H1 (cell line): ENCODE data around the gene CRX. TPM values are rescaled to one million over a fixed set of nuclear protein-coding genes. Genes with fewer than 3 reads are reported as not detected.

Source experiments
- CTCF ChIA-PET: fragments of 300-600 bp; sonication (Branson Sonifier 250); formaldehyde crosslinking; loops from one replicate; lab custom pipeline; 2021; ENCODE audit not compliant: partially characterized antibody; lab: Charles Lee
- POLR2A ChIA-PET: fragments of 300-600 bp; sonication (Branson Sonifier 250); formaldehyde crosslinking; loops from one replicate; lab custom pipeline; 2021; ENCODE audit warnings: inconsistent platforms; ENCODE audit not compliant: partially characterized antibody; lab: Charles Lee
- DNase-seq, 2 experiments: peaks; one replicate each; pipeline versions ENCODE4 v3.0.0 to v3.0.0-alpha.2; 2010 to 2022; ENCODE audit warnings: low spot score in 2 of 2, low read depth in 1 of 2, mixed read lengths in 1 of 2
- FAIRE-seq: peaks from 2 replicates; lab custom pipeline; 2011; peaks lifted over from hg19 to GRCh38; lab: Jason Lieb, UNC
- H2AFZ ChIP-seq: 2 replicates; pipeline ENCODE4 v1.8.1; 2012; ENCODE audit warnings: low read length, inconsistent platforms
- H2AK5ac ChIP-seq: 2 replicates; pipeline ENCODE4 v1.6.1; 2013; ENCODE audit warnings: low read depth, low read length
- H2BK120ac ChIP-seq: replicated peaks from 2 replicates; pipeline ENCODE3; 2013; ENCODE audit warnings: low read depth, low read length, inconsistent platforms
- H2BK12ac ChIP-seq: 2 replicates; pipeline ENCODE4 v1.6.1; 2013; ENCODE audit warnings: low read depth, low read length
- H2BK15ac ChIP-seq: 2 replicates; pipeline ENCODE4 v1.6.1; 2013; ENCODE audit warnings: low read length
- H2BK20ac ChIP-seq: 2 replicates; pipeline ENCODE4 v1.6.1; 2013; ENCODE audit warnings: low read length
- H2BK5ac ChIP-seq: 2 replicates; pipeline ENCODE4 v1.6.1; 2013; ENCODE audit warnings: low read depth, low read length
- H3K14ac ChIP-seq: 2 replicates; pipeline ENCODE4 v1.6.1; 2013; ENCODE audit warnings: inconsistent platforms; ENCODE audit not compliant: insufficient read length
- H3K18ac ChIP-seq: 2 replicates; pipeline ENCODE4 v1.6.1; 2013; ENCODE audit warnings: low read length; ENCODE audit errors: extremely low read depth
- H3K23ac ChIP-seq: 2 replicates; pipeline ENCODE4 v1.6.1; 2013; ENCODE audit warnings: inconsistent platforms; ENCODE audit not compliant: insufficient read length
- H3K23me2 ChIP-seq: 2 replicates; pipeline ENCODE4 v1.6.1; 2013; ENCODE audit warnings: low read depth, low read length
- H3K27ac ChIP-seq: 2 replicates; pipeline ENCODE4 v1.6.1; 2011; ENCODE audit warnings: low read depth, low read length, inconsistent platforms
- H3K27me3 ChIP-seq, 4 experiments: replicated peaks in 1 of 4; 1 replicate in 1 of 4; 2 replicates in 3 of 4; pipeline versions ENCODE4 v1.6.1 to v1.8.1; 2011 to 2013; ENCODE audit warnings: low read length in 3 of 4, mild to moderate bottlenecking in 3 of 4, inconsistent platforms in 2 of 4, mixed read lengths in 2 of 4, moderate library complexity in 1 of 4; ENCODE audit not compliant: control insufficient read depth in 3 of 4, insufficient read depth in 3 of 4; ENCODE audit errors: extremely low read depth in 1 of 4
- H3K36me3 ChIP-seq, 4 experiments: 2 replicates each; pipeline versions ENCODE4 v1.6.1 to v1.8.1; 2011 to 2013; ENCODE audit warnings: mild to moderate bottlenecking in 4 of 4, low read length in 3 of 4, moderate library complexity in 2 of 4, control low read depth in 1 of 4, inconsistent platforms in 1 of 4; ENCODE audit not compliant: insufficient read depth in 4 of 4, control insufficient read depth in 2 of 4
- H3K4ac ChIP-seq: replicated peaks from 2 replicates; pipeline ENCODE3; 2013; ENCODE audit warnings: low read length, low read depth, mixed read lengths, inconsistent platforms; ENCODE audit not compliant: insufficient read length
- H3K4me1 ChIP-seq, 4 experiments: replicated peaks in 1 of 4; 1 replicate in 1 of 4; 2 replicates in 3 of 4; pipeline versions ENCODE4 v1.6.1 to v1.8.1; 2011 to 2013; ENCODE audit warnings: low read length in 3 of 4, inconsistent platforms in 2 of 4, mixed read lengths in 1 of 4; ENCODE audit not compliant: insufficient read depth in 4 of 4, control insufficient read depth in 3 of 4
- H3K4me2 ChIP-seq, 2 experiments: 2 replicates each; pipeline versions ENCODE4 v1.6.1 to v1.8.1; 2011 to 2013; ENCODE audit warnings: low read depth in 2 of 2, low read length in 2 of 2, control low read depth in 1 of 2, inconsistent platforms in 1 of 2, mild to moderate bottlenecking in 1 of 2; ENCODE audit not compliant: insufficient read depth in 1 of 2
- H3K4me3 ChIP-seq, 4 experiments: fragments of 200-600, 300-600 bp in 1 of 4; sonication (generic), shearing (Covaris generic), sonication (Bioruptor Twin) in 1 of 4; 2 replicates each; pipeline versions ENCODE4 v1.5.1 to v1.8.1; 2011 to 2016; ENCODE audit warnings: low read length in 4 of 4, low read depth in 3 of 4, control low read depth in 2 of 4, inconsistent platforms in 2 of 4, mild to moderate bottlenecking in 2 of 4, mixed read lengths in 1 of 4, moderate library complexity in 1 of 4; ENCODE audit not compliant: insufficient read depth in 2 of 4; ENCODE audit errors: extremely low read depth in 1 of 4
- H3K56ac ChIP-seq: replicated peaks from 2 replicates; pipeline ENCODE3; 2013; ENCODE audit warnings: low read depth, mild to moderate bottlenecking, mixed read lengths, low read length, inconsistent platforms; ENCODE audit not compliant: insufficient read length
- H3K79me1 ChIP-seq: 2 replicates; pipeline ENCODE4 v1.6.1; 2013; ENCODE audit warnings: low read depth, low read length, control low read depth
- H3K79me2 ChIP-seq, 2 experiments: 2 replicates each; pipeline versions ENCODE4 v1.6.1 to v1.8.1; 2012 to 2013; ENCODE audit warnings: low read length in 2 of 2, mild to moderate bottlenecking in 2 of 2, inconsistent platforms in 1 of 2; ENCODE audit not compliant: insufficient read depth in 2 of 2, control insufficient read depth in 1 of 2
- H3K9ac ChIP-seq, 4 experiments: replicated peaks in 1 of 4; 1 replicate in 1 of 4; 2 replicates in 3 of 4; pipeline versions ENCODE4 v1.6.1 to v1.8.1; 2011 to 2013; ENCODE audit warnings: low read depth in 3 of 4, low read length in 3 of 4, control low read depth in 2 of 4, mild to moderate bottlenecking in 2 of 4, moderate library complexity in 2 of 4, inconsistent platforms in 1 of 4; ENCODE audit errors: extremely low read depth in 1 of 4
- H3K9me3 ChIP-seq, 2 experiments: 2 replicates each; pipeline versions ENCODE4 v1.6.1 to v1.8.1; 2012 to 2013; ENCODE audit warnings: mild to moderate bottlenecking in 2 of 2, moderate library complexity in 2 of 2, control low read depth in 1 of 2, inconsistent platforms in 1 of 2, low read depth in 1 of 2, low read length in 1 of 2, mixed read lengths in 1 of 2; ENCODE audit not compliant: insufficient read depth in 2 of 2
- H4K20me1 ChIP-seq, 2 experiments: replicated peaks in 1 of 2; 2 replicates each; pipeline versions ENCODE3 to v1.8.1; 2011 to 2013; ENCODE audit warnings: inconsistent platforms in 2 of 2, low read length in 2 of 2, mild to moderate bottlenecking in 1 of 2; ENCODE audit not compliant: insufficient read depth in 2 of 2, control insufficient read depth in 1 of 2
- H4K5ac ChIP-seq: 2 replicates; pipeline ENCODE4 v1.6.1; 2013; ENCODE audit warnings: low read length, low read depth, mixed read lengths, inconsistent platforms; ENCODE audit not compliant: insufficient read length
- H4K8ac ChIP-seq: 2 replicates; pipeline ENCODE4 v1.8.0; 2013; ENCODE audit warnings: mild to moderate bottlenecking, moderate library complexity, low read length, inconsistent platforms; ENCODE audit not compliant: insufficient read depth; ENCODE audit errors: extremely low read depth
- H4K91ac ChIP-seq: replicated peaks from 2 replicates; pipeline ENCODE3; 2013; ENCODE audit warnings: low read length, mixed read lengths, inconsistent platforms; ENCODE audit not compliant: insufficient read length
- KDM1A ChIP-seq: fragments of 200-600, 300-600 bp; sonication (generic); IDR thresholded peaks from 2 replicates; pipeline ENCODE4 v1.7.1; 2016; ENCODE audit warnings: mild to moderate bottlenecking, low read length, borderline replicate concordance
- POLR2A ChIP-seq, 2 experiments: IDR thresholded peaks; 1 replicate in 1 of 2; 2 replicates in 1 of 2; pipeline ENCODE4 v1.6.1; 2011; ENCODE audit warnings: low read depth in 2 of 2, low read length in 2 of 2, mild to moderate bottlenecking in 2 of 2; ENCODE audit errors: control extremely low read depth in 1 of 2
- WGBS, 2 experiments: shearing (Covaris generic) in 1 of 2; methylation state at CpG; one replicate each; pipeline versions ENCODE4 v1.1.6 to v1.1.7; 2013 to 2015; ENCODE audit warnings: low lambda C conversion rate in 2 of 2, mixed read lengths in 2 of 2, inconsistent platforms in 1 of 2, low coverage in 1 of 2, missing lambda C conversion rate in 1 of 2; ENCODE audit not compliant: insufficient replicate concordance in 2 of 2, insufficient coverage in 1 of 2, insufficient read length in 1 of 2; ENCODE audit errors: extremely low coverage in 1 of 2, missing lambda C conversion rate in 1 of 2; 5-methylcytosine and 5-hydroxymethylcytosine counted together
- polyA plus RNA-seq, 7 experiments: library from polyadenylated mRNA; depleted of rRNA in 3 of 7; stranded (reverse) in 5 of 7; unstranded in 2 of 7; fragments of >200 nt in 5 of 7; fragments of 200-250 nt in 2 of 7; gene quantifications; 1 replicate in 5 of 7; 2 replicates in 1 of 7; 4 replicates in 1 of 7; pipeline versions ENCODE4 v1.2.1 to v1.2.3, GENCODE V29; 2011 to 2013; ENCODE audit warnings: missing spikeins in 2 of 7, mixed read lengths in 2 of 7
- total RNA-seq: library from RNA; stranded (reverse); fragmentation: NEBNext Ultra II Directional; extraction: Animal tissue kit (Norgen Biotek cat#: 25700); gene quantifications from 2 replicates; pipeline ENCODE4 v1.2.1, GENCODE V29; 2021

The CRX gene
- total and polyA plus RNA-seq, 2 of the 8 experiments (the other 6 are each of a cell fraction or from before 2014, with no cell fraction given) = 0.08 TPM; not detected in 1

GRCh38 chr19:47779524-47780214 is 42.1 kb upstream of the CRX start:
- H3K4ac ChIP-seq = peak overlapping the region; percentile 69
- H3K56ac ChIP-seq = no peak overlapping the region
- peak overlapping the region; percentile 59 to 92 for H3K4me2 ChIP-seq
- no peak overlapping the region for H4K8ac ChIP-seq
- no peak for DNase-seq
- peak overlapping the region; percentile 57 to 97 (median 75) for H3K4me3 ChIP-seq
- H3K23ac ChIP-seq = no peak overlapping the region
- no peak overlapping the region for H2BK120ac ChIP-seq
- ChIA-PET POLR2A (interaction anchor here (0.6 to 3.9 kb wide), 8 partner anchors 9 to 91 kb away, joined by 3 to 27 read pairs (median 4); partner anchors contain the start of gene NOP53), CTCF (interaction anchor here (0.7 to 3.4 kb wide), 5 partner anchors 9 to 323 kb away, joined by 3 to 32 read pairs (median 5); partner anchors contain the start of gene EHD2)
- no peak for FAIRE-seq
- H2AK5ac ChIP-seq = no peak overlapping the region
- peaks cover 8 to 24% of the 10 kb centered on the region in 2 experiments for H4K20me1 ChIP-seq
- H3K79me1 ChIP-seq = peaks cover 7% of the 10 kb centered on the region
- no peak overlapping the region for H2BK15ac ChIP-seq
- H3K27me3 ChIP-seq = no peaks in the 10 kb centered on the region
- H3K27ac ChIP-seq = no peak overlapping the region
- H3K9me3 ChIP-seq = no peaks in the 10 kb centered on the region
- TF ChIP-seq KDM1A = no peak
- TF ChIP-seq POLR2A (IDR thresholded peaks at IDR 0.05; ENCODE audit: control extremely low read depth in 1 of 2, low read depth in 2 of 2, low read length in 2 of 2) = peak in 1 of 2 experiments; percentile 17; a peak in 1 of 3 replicates
- peaks cover 13 to 25% of the 10 kb centered on the region in 2 experiments for H3K79me2 ChIP-seq
- no peak overlapping the region for H2BK12ac ChIP-seq
- no peak overlapping the region for H4K5ac ChIP-seq
- peak overlapping the region in 2 of 4 experiments; percentile 94 to 95; a peak in 3 of 7 replicates for H3K9ac ChIP-seq
- no peak overlapping the region for H4K91ac ChIP-seq
- H3K36me3 ChIP-seq = peaks cover 14 to 34% (median 29%) of the 10 kb centered on the region in 4 experiments
- H3K4me1 ChIP-seq = peaks cover 0 to 6% (median 4%) of the 10 kb centered on the region in 4 experiments; a peak in 4 of 7 replicates
- H3K14ac ChIP-seq = no peak overlapping the region
- H2BK5ac ChIP-seq = peak overlapping the region; percentile 44; the same call in 1 of the 2 replicates
- no peak overlapping the region for H2BK20ac ChIP-seq
- no peak overlapping the region for H2AFZ ChIP-seq
- WGBS, 2 experiments = 88% methylated on average over 24 of the region's 24 CpGs; no CpG with 5 or more reads in 1 of the 2 experiments
- no peak overlapping the region for H3K18ac ChIP-seq
- H3K23me2 ChIP-seq = peaks cover 8% of the 10 kb centered on the region
